HG03196 (cell line): ENCODE measurements around the gene QRICH2.
A peak's percentile ranks its signal among the peaks of the same experiment; 100 is the strongest.
"Not testable (repeated sequence)": the region's sequence is repeated elsewhere in the genome, so short reads cannot be mapped to it uniquely, and the experiment has no call there.

Source experiments
- ATAC-seq: cut with Tn5 transposase; IDR thresholded peaks from one replicate; pipeline ENCODE4 v1.9.1; 2021; ENCODE audit not compliant: unreplicated experiment

The QRICH2 gene

GRCh38 chr17:76307966-76308338, at the start of gene QRICH2:
QRICH2 (minus strand) TSS chr17:76308276; CDS start chr17:76307998, 278 bp downstream.
- no peak for ATAC-seq

- ATAC-seq: no peak
Observed at GRCh38 chr17:76357597-76358158, 49.6 kb upstream of the QRICH2 start.

- no peak for ATAC-seq
Observed at GRCh38 chr17:76356803-76357456, 48.9 kb upstream of the QRICH2 start.

GRCh38 chr17:76354747-76355310, 46.8 kb upstream of the QRICH2 start:
- ATAC-seq: no peak

- no peak for ATAC-seq
Observed at GRCh38 chr17:76354317-76354729, 46.2 kb upstream of the QRICH2 start.

- peak; percentile 86 for ATAC-seq
Observed at GRCh38 chr17:76353599-76354316, 45.7 kb upstream of the QRICH2 start, which contains the start of gene PRPSAP1. PRPSAP1 (minus strand) TSS chr17:76353916; CDS start chr17:76353703, 213 bp downstream.

GRCh38 chr17:76353004-76353598, 45.0 kb upstream of the QRICH2 start:
- peak; percentile 16 for ATAC-seq

- ATAC-seq: no peak
Observed at GRCh38 chr17:76351526-76352071, 43.5 kb upstream of the QRICH2 start.

GRCh38 chr17:76350463-76350862, 42.4 kb upstream of the QRICH2 start:
- no peak for ATAC-seq

- ATAC-seq: not testable (repeated sequence)
Observed at GRCh38 chr17:76346936-76347335, 38.9 kb upstream of the QRICH2 start.

- no peak for ATAC-seq
Observed at GRCh38 chr17:76345377-76345974, 37.4 kb upstream of the QRICH2 start.

- no peak for ATAC-seq
Observed at GRCh38 chr17:76343106-76343505, 35.0 kb upstream of the QRICH2 start.

GRCh38 chr17:76341301-76341700, 33.2 kb upstream of the QRICH2 start:
- ATAC-seq: no peak

- no peak for ATAC-seq
Observed at GRCh38 chr17:76337413-76337777, 29.3 kb upstream of the QRICH2 start.

GRCh38 chr17:76336756-76337412, 28.8 kb upstream of the QRICH2 start:
- no peak for ATAC-seq

GRCh38 chr17:76335716-76336381, 27.8 kb upstream of the QRICH2 start:
- ATAC-seq: no peak

- no peak for ATAC-seq
Observed at GRCh38 chr17:76333673-76334505, 25.8 kb upstream of the QRICH2 start.

- ATAC-seq: no peak
Observed at GRCh38 chr17:76331083-76331482, 23.0 kb upstream of the QRICH2 start.

- no peak for ATAC-seq
Observed at GRCh38 chr17:76329664-76330063, 21.6 kb upstream of the QRICH2 start.
